DOHH2 (cell line): ENCODE results near the gene RPUSD1.

Experiments
- H3F3A ChIP-seq: fragments of 200-600 bp; sonication (generic), shearing (Covaris generic); 2 replicates; pipeline ENCODE4 v1.6.0; 2016; ENCODE audit warnings: antibody characterized with exemption, mild to moderate bottlenecking; ENCODE audit not compliant: control insufficient read depth, insufficient read depth
- H3K27ac ChIP-seq: fragments of 200-600 bp; sonication (generic); 2 replicates; pipeline ENCODE4 v1.5.1; 2014; ENCODE audit warnings: low read depth, mild to moderate bottlenecking, low read length, moderate library complexity
- H3K27me3 ChIP-seq: fragments of 200-600 bp; sonication (generic); 2 replicates; pipeline ENCODE4 v1.6.1; 2014; ENCODE audit warnings: mild to moderate bottlenecking, low read length, mixed read lengths; ENCODE audit not compliant: control insufficient read depth
- H3K36me3 ChIP-seq: fragments of 200-600 bp; sonication (generic); 2 replicates; pipeline ENCODE4 v1.6.1; 2014; ENCODE audit warnings: mild to moderate bottlenecking, low read length, moderate library complexity, mixed read lengths; ENCODE audit not compliant: control insufficient read depth
- H3K4me1 ChIP-seq: fragments of 200-600 bp; sonication (generic); 2 replicates; pipeline ENCODE4 v1.6.1; 2014; ENCODE audit warnings: mild to moderate bottlenecking, low read length, mixed read lengths; ENCODE audit not compliant: control insufficient read depth
- H3K4me2 ChIP-seq: fragments of 200-600 bp; sonication (generic); 2 replicates; pipeline ENCODE4 v1.6.0; 2014; ENCODE audit warnings: mild to moderate bottlenecking, low read length, moderate library complexity
- H3K4me3 ChIP-seq: fragments of 200-600 bp; sonication (generic); 2 replicates; pipeline ENCODE4 v1.5.1; 2014; ENCODE audit warnings: mild to moderate bottlenecking, low read length, mixed read lengths
- H3K79me2 ChIP-seq: fragments of 200-600 bp; sonication (generic); 2 replicates; pipeline ENCODE4 v1.6.1; 2014; ENCODE audit warnings: mild to moderate bottlenecking, low read length, mixed read lengths; ENCODE audit not compliant: control insufficient read depth
- H3K9me2 ChIP-seq: fragments of 200-600 bp; sonication (generic); replicated peaks from 2 replicates; pipeline ENCODE4 v1.6.1; 2014; ENCODE audit warnings: mild to moderate bottlenecking, low read length, mixed read lengths; ENCODE audit not compliant: control insufficient read depth
- H3K9me3 ChIP-seq: fragments of 200-600 bp; sonication (generic); 2 replicates; pipeline ENCODE4 v1.6.1; 2014; ENCODE audit warnings: antibody characterized with exemption, low read length, mixed read lengths; ENCODE audit not compliant: control insufficient read depth, insufficient read depth
- H4K20me1 ChIP-seq: fragments of 200-600 bp; sonication (generic); 2 replicates; pipeline ENCODE4 v1.6.0; 2014; ENCODE audit warnings: low read depth, mild to moderate bottlenecking, antibody characterized with exemption, low read length, moderate library complexity; ENCODE audit not compliant: control insufficient read depth, insufficient read depth
- EZH2phosphoT487 ChIP-seq: fragments of 200-600 bp; sonication (generic); IDR thresholded peaks from 2 replicates; pipeline ENCODE4 v1.6.1; 2017; ENCODE audit warnings: borderline replicate concordance, mild to moderate bottlenecking, antibody characterized with exemption, low read length, moderate library complexity, mixed read lengths
- TF ChIP-seq, protein P1 (sequence below): fragments of 200-600 bp; sonication (generic); IDR thresholded peaks from one replicate; pipeline ENCODE4 v1.5.1; 2014; ENCODE audit warnings: antibody characterized with exemption, mild to moderate bottlenecking, low read depth, low read length; ENCODE audit not compliant: poor library complexity, severe bottlenecking

The RPUSD1 gene

DNA sequence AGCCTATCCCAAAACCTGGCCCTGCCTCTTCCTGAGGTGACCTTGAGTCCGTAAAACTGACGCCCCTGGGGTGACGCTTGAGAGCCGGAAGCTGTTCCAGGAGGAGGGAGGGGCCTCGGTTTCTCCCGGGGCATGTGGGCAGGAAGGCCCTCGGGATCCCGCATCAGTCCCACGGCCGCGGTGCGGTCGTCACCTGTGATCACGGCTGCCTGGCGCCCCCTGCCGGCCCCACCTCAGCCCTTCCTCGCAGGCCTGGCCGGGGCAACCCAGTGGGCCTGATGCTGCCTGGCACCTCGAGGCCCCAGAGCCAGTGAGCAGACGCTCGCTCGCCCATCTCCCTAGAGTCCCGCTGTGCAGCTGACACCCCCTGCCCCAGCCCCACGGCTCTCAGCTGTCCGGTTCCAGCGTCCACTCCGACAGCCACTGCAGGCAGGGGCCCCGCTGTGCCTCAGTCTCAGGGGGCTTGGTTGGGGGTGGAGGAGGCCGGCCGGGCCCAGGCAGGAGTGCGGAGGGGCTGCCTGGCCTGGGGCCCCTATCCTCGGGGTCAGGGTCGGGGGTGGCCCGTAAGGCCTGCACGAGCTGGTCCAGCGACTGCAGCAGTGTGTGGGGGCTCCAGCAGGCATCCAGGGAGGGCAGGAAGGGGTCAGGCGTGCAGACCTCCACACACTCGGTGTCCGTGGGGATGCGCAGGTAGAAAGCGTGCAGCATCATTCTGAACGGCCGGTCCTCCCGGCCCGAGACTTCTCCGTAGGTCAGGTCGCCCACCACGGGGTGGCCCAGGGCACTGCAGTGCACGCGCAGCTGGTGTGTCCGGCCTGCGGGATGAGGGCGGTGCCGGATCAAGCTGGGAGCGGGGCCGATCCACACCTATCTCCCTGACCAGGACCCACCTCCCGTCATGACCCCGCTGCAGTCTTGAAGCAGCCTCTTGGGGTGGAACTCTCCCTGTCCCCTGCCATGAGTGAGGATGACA is 2.3 kb downstream of the RPUSD1 start:
- H3K4me1 ChIP-seq = peaks cover 17% of the 10 kb centered on the region
- peaks cover 48% of the 10 kb centered on the region for H3K36me3 ChIP-seq
- no peak overlapping the region for H3K27ac ChIP-seq
- no peaks in the 10 kb centered on the region; the same call in 1 of the 2 replicates for H4K20me1 ChIP-seq
- H3K4me2 ChIP-seq = peak overlapping the region; percentile 79; the same call in 1 of the 2 replicates
- no peak overlapping the region for H3K4me3 ChIP-seq
- no peaks in the 10 kb centered on the region for H3K9me2 ChIP-seq
- H3K27me3 ChIP-seq = peaks cover 3% of the 10 kb centered on the region; the same call in 1 of the 2 replicates
- H3K79me2 ChIP-seq = peaks cover 49% of the 10 kb centered on the region
- TF ChIP-seq, protein P1, sequence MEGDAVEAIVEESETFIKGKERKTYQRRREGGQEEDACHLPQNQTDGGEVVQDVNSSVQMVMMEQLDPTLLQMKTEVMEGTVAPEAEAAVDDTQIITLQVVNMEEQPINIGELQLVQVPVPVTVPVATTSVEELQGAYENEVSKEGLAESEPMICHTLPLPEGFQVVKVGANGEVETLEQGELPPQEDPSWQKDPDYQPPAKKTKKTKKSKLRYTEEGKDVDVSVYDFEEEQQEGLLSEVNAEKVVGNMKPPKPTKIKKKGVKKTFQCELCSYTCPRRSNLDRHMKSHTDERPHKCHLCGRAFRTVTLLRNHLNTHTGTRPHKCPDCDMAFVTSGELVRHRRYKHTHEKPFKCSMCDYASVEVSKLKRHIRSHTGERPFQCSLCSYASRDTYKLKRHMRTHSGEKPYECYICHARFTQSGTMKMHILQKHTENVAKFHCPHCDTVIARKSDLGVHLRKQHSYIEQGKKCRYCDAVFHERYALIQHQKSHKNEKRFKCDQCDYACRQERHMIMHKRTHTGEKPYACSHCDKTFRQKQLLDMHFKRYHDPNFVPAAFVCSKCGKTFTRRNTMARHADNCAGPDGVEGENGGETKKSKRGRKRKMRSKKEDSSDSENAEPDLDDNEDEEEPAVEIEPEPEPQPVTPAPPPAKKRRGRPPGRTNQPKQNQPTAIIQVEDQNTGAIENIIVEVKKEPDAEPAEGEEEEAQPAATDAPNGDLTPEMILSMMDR = peak; percentile 92
- TF ChIP-seq EZH2phosphoT487 = no peak
- no peaks in the 10 kb centered on the region for H3K9me3 ChIP-seq
- H3F3A ChIP-seq = no peaks in the 10 kb centered on the region

DNA sequence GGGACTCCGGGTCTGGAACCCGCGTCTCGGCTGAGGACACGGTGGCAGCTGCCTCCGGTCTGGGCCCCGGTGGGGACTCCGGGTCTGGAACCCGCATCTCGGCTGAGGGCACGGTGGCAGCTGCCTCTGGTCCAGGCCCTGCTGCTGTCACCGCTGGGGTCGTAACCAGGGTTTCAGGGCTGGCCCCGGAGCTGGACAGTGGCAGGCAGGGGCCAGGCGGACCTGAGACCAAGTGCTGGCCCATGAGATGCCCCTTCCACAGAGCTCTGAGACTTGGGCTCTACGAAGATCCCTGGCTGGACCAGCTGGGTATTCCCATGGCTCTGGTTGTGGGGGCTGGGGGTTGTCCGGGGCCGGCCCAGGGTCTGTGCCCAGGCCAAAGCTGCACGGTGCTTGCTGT is 3.8 kb downstream of the RPUSD1 start:
- Histone ChIP-seq H3K27me3 (peaks cover 3% of the 10 kb centered on the region; the same call in 1 of the 2 replicates), H3K4me3 (no peak overlapping the region), H3K9me3 (no peaks in the 10 kb centered on the region), H3K4me1 (peaks cover 13% of the 10 kb centered on the region), H3F3A (no peaks in the 10 kb centered on the region), H4K20me1 (no peaks in the 10 kb centered on the region; the same call in 1 of the 2 replicates), H3K27ac (no peak overlapping the region), H3K4me2 (no peak overlapping the region), H3K9me2 (no peaks in the 10 kb centered on the region), H3K36me3 (peaks cover 34% of the 10 kb centered on the region), H3K79me2 (peaks cover 35% of the 10 kb centered on the region)
- TF ChIP-seq EZH2phosphoT487 = no peak
- TF ChIP-seq, protein P1 = no peak

DNA sequence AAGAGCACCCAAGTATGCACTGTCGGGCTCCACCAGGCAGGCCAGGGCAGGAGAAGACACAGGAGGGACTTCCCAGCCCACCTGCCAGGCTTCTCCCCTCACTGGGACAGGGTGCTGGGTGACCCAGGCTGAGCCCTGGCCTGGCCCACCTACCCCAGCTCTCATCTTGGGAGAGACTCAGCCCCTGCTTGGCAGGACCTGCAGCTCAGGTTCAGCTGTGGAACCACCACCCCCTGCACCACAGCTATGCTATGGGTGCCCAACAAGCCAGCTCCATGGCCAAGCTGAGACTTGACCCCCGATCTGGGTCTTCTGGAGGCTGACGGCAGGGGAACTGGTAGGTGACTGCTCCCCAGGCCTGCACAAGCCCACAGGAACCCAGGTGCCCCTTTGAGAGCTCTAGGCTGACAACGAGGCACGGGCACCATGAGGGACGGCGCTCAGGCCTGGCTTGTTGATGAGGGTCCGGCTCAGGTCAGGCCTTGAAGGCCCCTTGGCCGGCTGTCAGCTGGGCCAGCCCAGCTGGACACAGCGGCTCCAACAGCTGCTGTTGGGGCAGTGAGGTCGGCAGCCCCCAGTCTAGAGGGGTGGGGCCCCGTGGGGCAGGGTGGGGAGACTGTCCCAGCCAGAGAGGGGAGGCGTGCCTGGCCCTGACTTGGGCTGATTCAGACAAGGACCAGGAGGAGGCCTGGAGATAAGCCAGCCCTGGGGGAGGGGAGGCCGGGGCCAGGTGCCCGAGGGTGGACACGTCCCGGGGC is 4.6 kb downstream of the RPUSD1 start:
- Histone ChIP-seq H4K20me1 (peaks cover 3% of the 10 kb centered on the region; the same call in 1 of the 2 replicates), H3K9me3 (no peaks in the 10 kb centered on the region), H3K4me3 (no peak overlapping the region), H3K4me2 (no peak overlapping the region), H3K27me3 (peaks cover 3% of the 10 kb centered on the region; the same call in 1 of the 2 replicates), H3K36me3 (peaks cover 33% of the 10 kb centered on the region), H3K4me1 (peaks cover 9% of the 10 kb centered on the region; the same call in 1 of the 2 replicates), H3K79me2 (peaks cover 26% of the 10 kb centered on the region), H3K27ac (no peak overlapping the region), H3K9me2 (no peaks in the 10 kb centered on the region), H3F3A (no peaks in the 10 kb centered on the region)
- no peak for TF ChIP-seq EZH2phosphoT487
- TF ChIP-seq, protein P1 = no peak
